ENCODE data around the gene CDC20B.

CDC20B gene

GRCh38 chr5:55176176-55176818 is 3.3 kb upstream of the CDC20B start:
- peaks cover 4% of the 10 kb centered on the region for H3K36me3 Mint-ChIP-seq
- peaks cover 19% of the 10 kb centered on the region for H3K4me1 Mint-ChIP-seq
- H3K27ac Mint-ChIP-seq, result no peak overlapping the region
- peak in 1 of 2 donors; percentile 25 for DNase-seq (ENCODE audit: low spot score in 2 of 2)
- H3K4me3 Mint-ChIP-seq, result peak overlapping the region; percentile 33
- ATAC-seq (ENCODE audit: low read depth), result no peak
- peaks cover 9% of the 10 kb centered on the region for H3K9me3 Mint-ChIP-seq
- peaks cover 35% of the 10 kb centered on the region for H3K27me3 Mint-ChIP-seq

- no peak for ATAC-seq (ENCODE audit: low read depth)
- no peak for DNase-seq (ENCODE audit: low spot score in 2 of 2)
- peaks cover 19% of the 10 kb centered on the region for H3K4me1 Mint-ChIP-seq
- H3K9me3 Mint-ChIP-seq, result peaks cover 9% of the 10 kb centered on the region
- H3K27me3 Mint-ChIP-seq, result peaks cover 33% of the 10 kb centered on the region
- H3K4me3 Mint-ChIP-seq, result peak overlapping the region; percentile 21
- no peak overlapping the region for H3K27ac Mint-ChIP-seq
- H3K36me3 Mint-ChIP-seq, result peaks cover 4% of the 10 kb centered on the region
Observed at GRCh38 chr5:55175781-55176175, 2.8 kb upstream of the CDC20B start.

GRCh38 chr5:55173687-55174230 is 782 bp upstream of the CDC20B start:
- peaks cover 4% of the 10 kb centered on the region for H3K36me3 Mint-ChIP-seq
- no peak for ATAC-seq (ENCODE audit: low read depth)
- H3K4me3 Mint-ChIP-seq, result peak overlapping the region; percentile 80
- peaks cover 34% of the 10 kb centered on the region for H3K27me3 Mint-ChIP-seq
- H3K27ac Mint-ChIP-seq, result peak overlapping the region; percentile 74
- DNase-seq (ENCODE audit: low spot score in 2 of 2), result peak; percentile 19 to 22
- peaks cover 19% of the 10 kb centered on the region for H3K4me1 Mint-ChIP-seq
- peaks cover 9% of the 10 kb centered on the region for H3K9me3 Mint-ChIP-seq

GRCh38 chr5:55172051-55172899 is 702 bp downstream of the CDC20B start:
- peak; percentile 42 to 76 for DNase-seq (ENCODE audit: low spot score in 2 of 2)
- Mint-ChIP-seq H3K9me3 (peaks cover 3% of the 10 kb centered on the region), H3K4me1 (peaks cover 15% of the 10 kb centered on the region), H3K4me3 (peak overlapping the region; percentile 94), H3K27me3 (peaks cover 28% of the 10 kb centered on the region), H3K36me3 (no peaks in the 10 kb centered on the region), H3K27ac (peak overlapping the region; percentile 74)
- peak; percentile 52 for ATAC-seq (ENCODE audit: low read depth)

- H3K36me3 Mint-ChIP-seq, result no peaks in the 10 kb centered on the region
- peaks cover 15% of the 10 kb centered on the region for H3K4me1 Mint-ChIP-seq
- ATAC-seq (ENCODE audit: low read depth) (no peak), DNase-seq (ENCODE audit: low spot score in 2 of 2) (no peak)
- no peak overlapping the region for H3K27ac Mint-ChIP-seq
- H3K9me3 Mint-ChIP-seq, result peaks cover 3% of the 10 kb centered on the region
- no peak overlapping the region for H3K4me3 Mint-ChIP-seq
- peaks cover 27% of the 10 kb centered on the region for H3K27me3 Mint-ChIP-seq
Observed at GRCh38 chr5:55171471-55171870, 1.5 kb downstream of the CDC20B start.

GRCh38 chr5:55162666-55163065 is 10.3 kb downstream of the CDC20B start:
- H3K36me3 Mint-ChIP-seq, result no peaks in the 10 kb centered on the region
- no peak overlapping the region for H3K27ac Mint-ChIP-seq
- ATAC-seq (ENCODE audit: low read depth) (no peak), DNase-seq (ENCODE audit: low spot score in 2 of 2) (no peak)
- no peak overlapping the region for H3K4me3 Mint-ChIP-seq
- H3K4me1 Mint-ChIP-seq, result no peaks in the 10 kb centered on the region
- peaks cover 5% of the 10 kb centered on the region for H3K27me3 Mint-ChIP-seq
- no peaks in the 10 kb centered on the region for H3K9me3 Mint-ChIP-seq

- DNase-seq (ENCODE audit: low spot score in 2 of 2), result no peak
Observed at GRCh38 chr5:55160493-55161209, 12.3 kb downstream of the CDC20B start.

GRCh38 chr5:55159763-55160492 is 13.0 kb downstream of the CDC20B start, which contains the start of gene GPX8:
TSS of gene GPX8 (plus strand) at chr5:55160171. CDS start at chr5:55160193, 22 bp downstream.
- Mint-ChIP-seq H3K9me3 (peaks cover 2% of the 10 kb centered on the region), H3K27me3 (peaks cover 13% of the 10 kb centered on the region), H3K4me3 (no peak within 1 kb of the TSS), H3K4me1 (no peaks in the 10 kb centered on the region), H3K27ac (no peak within 1 kb of the TSS), H3K36me3 (no peaks in the 10 kb centered on the region)
- peak; percentile 41 for ATAC-seq (ENCODE audit: low read depth)
- DNase-seq (ENCODE audit: low spot score in 2 of 2), result no peak

More at GRCh38 chr5:55160493-55161209, 12.3 kb downstream of the CDC20B start:
- Mint-ChIP-seq H3K27ac (no peak overlapping the region), H3K27me3 (peaks cover 10% of the 10 kb centered on the region), H3K4me1 (no peaks in the 10 kb centered on the region), H3K9me3 (peaks cover 2% of the 10 kb centered on the region), H3K36me3 (no peaks in the 10 kb centered on the region), H3K4me3 (no peak overlapping the region)
- ATAC-seq (ENCODE audit: low read depth), result no peak

GRCh38 chr5:55154873-55155272 is 18.1 kb downstream of the CDC20B start:
- Mint-ChIP-seq H3K27ac (no peak overlapping the region), H3K27me3 (peaks cover 25% of the 10 kb centered on the region), H3K36me3 (no peaks in the 10 kb centered on the region), H3K4me1 (no peaks in the 10 kb centered on the region), H3K9me3 (peaks cover 2% of the 10 kb centered on the region), H3K4me3 (no peak overlapping the region)
- ATAC-seq (ENCODE audit: low read depth) (no peak), DNase-seq (ENCODE audit: low spot score in 2 of 2) (no peak)

GRCh38 chr5:55151923-55152842 is 20.8 kb downstream of the CDC20B start:
- H3K27me3 Mint-ChIP-seq, result peaks cover 24% of the 10 kb centered on the region
- H3K27ac Mint-ChIP-seq, result no peak overlapping the region
- H3K36me3 Mint-ChIP-seq, result no peaks in the 10 kb centered on the region
- H3K4me3 Mint-ChIP-seq, result no peak overlapping the region
- H3K9me3 Mint-ChIP-seq, result peaks cover 2% of the 10 kb centered on the region
- ATAC-seq (ENCODE audit: low read depth) (no peak), DNase-seq (ENCODE audit: low spot score in 2 of 2) (no peak)
- no peaks in the 10 kb centered on the region for H3K4me1 Mint-ChIP-seq

- Mint-ChIP-seq H3K36me3 (no peaks in the 10 kb centered on the region), H3K4me1 (peaks cover 3% of the 10 kb centered on the region), H3K9me3 (no peaks in the 10 kb centered on the region), H3K4me3 (no peak overlapping the region), H3K27me3 (peaks cover 18% of the 10 kb centered on the region), H3K27ac (no peak overlapping the region)
- DNase-seq (ENCODE audit: low spot score in 2 of 2) (no peak), ATAC-seq (ENCODE audit: low read depth) (no peak)
Observed at GRCh38 chr5:55149308-55149795, 23.6 kb downstream of the CDC20B start.

- peaks cover 3% of the 10 kb centered on the region for H3K4me1 Mint-ChIP-seq
- no peaks in the 10 kb centered on the region for H3K36me3 Mint-ChIP-seq
- ATAC-seq (ENCODE audit: low read depth), result peak; percentile 85
- H3K27ac Mint-ChIP-seq, result no peak overlapping the region
- H3K9me3 Mint-ChIP-seq, result no peaks in the 10 kb centered on the region
- peaks cover 13% of the 10 kb centered on the region for H3K27me3 Mint-ChIP-seq
- peak; percentile 62 to 66 for DNase-seq (ENCODE audit: low spot score in 2 of 2)
- H3K4me3 Mint-ChIP-seq, result no peak overlapping the region
Observed at GRCh38 chr5:55146543-55147151, 26.3 kb downstream of the CDC20B start.

All from memory B cell (primary cell).